B cell (primary cell): ENCODE measurements around the gene GOLPH3.

Source experiments
- CTCF ChIP-seq: fragments of 200-600 bp; IDR thresholded peaks from one replicate; pipeline ENCODE4 v1.8.0; 2022; ENCODE audit warnings: antibody characterized with exemption, mild to moderate bottlenecking
- EZH2 ChIP-seq: IDR thresholded peaks from 2 replicates; pipeline ENCODE4 v1.6.1; 2012; ENCODE audit warnings: borderline replicate concordance, low read depth, mild to moderate bottlenecking, moderate library complexity, low read length; ENCODE audit not compliant: insufficient read depth, poor library complexity, severe bottlenecking

- TF ChIP-seq CTCF = no peak
- no peak for TF ChIP-seq EZH2
Measured at GRCh38 chr5:32100230-32100629, 73.9 kb downstream of the GOLPH3 start.
